Muscle of leg (tissue), 11 donors: ENCODE measurements around the gene GALNTL6. TPM values are rescaled to one million over a fixed set of nuclear protein-coding genes. Genes with fewer than 3 reads are reported as not detected.
"Not testable (repeated sequence)": the region's sequence is repeated elsewhere in the genome, so short reads cannot be mapped to it uniquely, and the experiment has no call there.

Experiments used
- DNase-seq: peaks from one replicate; pipeline ENCODE4 v3.0.0; 2013
- H3K27ac ChIP-seq: one replicate; pipeline ENCODE4 v1.5.1; 2013; ENCODE audit warnings: mild to moderate bottlenecking, low read length, control low read depth
- H3K27me3 ChIP-seq: one replicate; pipeline ENCODE4 v1.6.1; 2013; ENCODE audit warnings: low read length; ENCODE audit not compliant: control insufficient read depth, insufficient read depth
- H3K36me3 ChIP-seq: one replicate; pipeline ENCODE4 v1.6.1; 2013; ENCODE audit warnings: low read length; ENCODE audit not compliant: control insufficient read depth, insufficient read depth
- H3K4me1 ChIP-seq: one replicate; pipeline ENCODE4 v1.6.1; 2013; ENCODE audit warnings: low read length; ENCODE audit not compliant: control insufficient read depth, insufficient read depth
- H3K4me3 ChIP-seq: one replicate; pipeline ENCODE4 v1.5.1; 2013; ENCODE audit warnings: low read length, control low read depth
- H3K9me3 ChIP-seq: replicated peaks from 2 replicates; pipeline ENCODE4 v1.6.1; 2013; ENCODE audit warnings: low read depth, low read length; ENCODE audit not compliant: control insufficient read depth
- WGBS: methylation state at CpG from one replicate; pipeline ENCODE4 v1.1.5; 2013; ENCODE audit warnings: missing lambda C conversion rate; ENCODE audit not compliant: insufficient coverage; 5-methylcytosine and 5-hydroxymethylcytosine counted together
- polyA plus RNA-seq, 8 donors: library from polyadenylated mRNA; unstranded; fragments of 120-200 nt; gene quantifications; one replicate each; pipeline versions ENCODE4 v1.2.1 to v1.2.3, GENCODE V29; 2013; ENCODE audit warnings: inconsistent platforms in 1 of 8, low replicate concordance in 1 of 8; ENCODE audit not compliant: insufficient read length in 8 of 8, insufficient read depth in 1 of 8
- total RNA-seq: library from RNA; stranded (reverse); fragments of 120-200 nt; gene quantifications from one replicate; pipeline ENCODE4 v1.2.4, GENCODE V29; 2013

The GALNTL6 gene
- total and polyA plus RNA-seq, 9 donors: 0.26 to 0.95 (median 0.53) TPM

DNA sequence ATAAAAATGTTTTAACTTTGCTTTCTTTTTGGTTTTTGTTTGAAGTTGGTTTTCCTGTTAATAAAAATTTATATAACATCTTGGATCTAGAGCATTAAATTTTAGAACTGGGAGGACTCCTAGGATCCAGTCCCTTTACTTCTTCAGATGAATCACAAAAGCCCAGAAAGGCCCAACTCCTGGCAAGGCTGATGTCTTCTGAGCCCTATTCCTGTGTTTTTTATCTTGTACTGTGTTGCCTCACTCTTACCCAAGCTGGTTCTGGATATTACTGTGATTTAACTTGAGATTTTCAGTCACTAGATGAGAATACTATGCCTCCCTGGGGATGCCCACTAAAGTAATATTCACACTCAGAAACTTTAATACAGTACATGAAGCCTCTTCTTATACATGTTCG is 1228.3 kb downstream of the GALNTL6 start:
- no CpG with 5 or more reads among the region's 1 CpG for WGBS
- H3K27ac ChIP-seq: no peak overlapping the region
- H3K4me1 ChIP-seq: peaks cover 12% of the 10 kb centered on the region
- H3K36me3 ChIP-seq: no peaks in the 10 kb centered on the region
- no peaks in the 10 kb centered on the region for H3K9me3 ChIP-seq
- no peak for DNase-seq
- no peak overlapping the region for H3K4me3 ChIP-seq
- H3K27me3 ChIP-seq: no peaks in the 10 kb centered on the region

DNA sequence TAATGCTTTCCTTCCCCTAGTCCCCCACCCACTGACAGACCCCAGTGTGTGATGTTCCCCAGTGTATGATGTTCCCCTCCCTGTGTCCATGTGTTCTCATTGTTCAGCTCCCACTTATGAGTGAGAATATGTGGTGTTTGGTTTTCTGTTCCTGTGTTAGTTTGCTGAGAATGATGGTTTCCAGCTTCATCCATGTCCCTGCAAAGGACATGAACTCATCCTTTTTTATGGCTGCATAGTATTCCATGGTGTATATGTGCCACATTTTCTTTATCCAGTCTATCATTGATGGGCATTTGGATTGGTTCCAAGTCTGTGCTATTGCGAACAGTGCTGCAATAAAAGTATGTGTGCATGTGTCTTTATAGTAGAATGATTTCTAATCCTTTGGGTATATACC is 1228.9 kb downstream of the GALNTL6 start:
- no CpG with 5 or more reads among the region's 1 CpG for WGBS
- H3K4me3 ChIP-seq, H3K36me3 ChIP-seq, H3K9me3 ChIP-seq, H3K27ac ChIP-seq, DNase-seq, H3K27me3 ChIP-seq: not testable (repeated sequence)
- H3K4me1 ChIP-seq: peaks cover 18% of the 10 kb centered on the region

DNA sequence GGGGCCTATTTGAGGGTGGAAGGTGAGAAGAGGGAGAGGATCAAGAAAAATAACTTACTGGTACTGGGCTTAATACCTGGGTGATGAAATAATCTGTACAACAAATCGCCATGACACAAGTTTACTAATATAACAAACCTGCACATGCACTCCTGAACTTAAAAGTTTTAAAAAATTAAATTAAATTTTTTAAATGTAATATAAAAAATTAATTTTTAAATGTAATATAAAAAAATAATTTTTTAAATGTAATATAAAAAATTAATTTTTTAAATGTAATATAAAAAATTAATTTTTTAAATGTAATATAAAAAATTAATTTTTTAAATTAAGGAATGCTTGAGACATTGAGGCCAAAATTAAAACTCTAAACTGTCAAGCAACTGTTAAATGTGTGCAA is 1231.1 kb downstream of the GALNTL6 start:
- no peaks in the 10 kb centered on the region for H3K36me3 ChIP-seq
- no peak overlapping the region for H3K4me3 ChIP-seq
- no peaks in the 10 kb centered on the region for H3K9me3 ChIP-seq
- DNase-seq: no peak
- no peaks in the 10 kb centered on the region for H3K27me3 ChIP-seq
- peaks cover 15% of the 10 kb centered on the region for H3K4me1 ChIP-seq
- no peak overlapping the region for H3K27ac ChIP-seq
- no CpG with 5 or more reads among the region's 1 CpG for WGBS

DNA sequence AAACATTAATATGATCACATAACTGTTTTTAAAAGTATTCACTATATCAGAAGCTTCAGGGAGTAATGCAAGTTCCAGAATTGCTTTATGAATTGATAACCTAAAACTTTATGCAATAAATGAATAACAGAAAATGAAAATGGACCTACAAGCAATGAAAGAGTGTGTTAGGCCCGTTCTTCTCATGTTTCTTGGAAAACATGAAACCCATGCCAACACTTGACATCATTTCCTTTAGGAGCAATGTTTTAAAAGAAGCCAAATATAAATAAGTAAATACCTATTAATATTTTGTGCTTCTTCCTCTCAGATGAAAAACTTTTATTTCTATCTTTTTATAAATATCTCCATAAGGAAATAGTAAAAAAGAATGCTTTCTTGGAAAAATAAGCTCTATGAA is 1232.4 kb downstream of the GALNTL6 start:
- no peak overlapping the region for H3K27ac ChIP-seq
- no peaks in the 10 kb centered on the region for H3K9me3 ChIP-seq
- WGBS: no CpG with 5 or more reads among the region's 1 CpG
- H3K27me3 ChIP-seq: no peaks in the 10 kb centered on the region
- no peak overlapping the region for H3K4me3 ChIP-seq
- DNase-seq: peak; percentile 87
- peaks cover 8% of the 10 kb centered on the region for H3K4me1 ChIP-seq
- H3K36me3 ChIP-seq: no peaks in the 10 kb centered on the region

DNA sequence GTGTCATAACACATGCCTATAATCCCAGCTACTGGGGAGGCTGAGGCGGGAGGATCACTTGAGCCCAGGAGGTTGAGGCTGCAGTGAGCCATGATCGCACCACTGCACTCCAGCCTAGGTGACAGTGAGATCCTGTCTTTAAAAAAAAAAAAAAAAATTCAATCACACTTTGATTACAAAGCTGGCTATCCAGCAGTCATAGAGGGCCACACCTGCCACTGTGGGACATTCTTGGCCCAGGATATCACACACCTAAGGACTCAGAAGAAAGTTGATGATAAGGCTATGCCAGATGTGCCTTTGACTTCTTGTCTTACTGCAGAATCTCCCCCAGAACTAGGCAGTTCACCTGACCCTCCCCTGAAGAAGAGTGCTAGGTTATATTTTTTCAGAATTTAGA is 1232.9 kb downstream of the GALNTL6 start:
- Histone ChIP-seq H3K4me3 (no peak overlapping the region), H3K36me3 (no peaks in the 10 kb centered on the region), H3K4me1 (peaks cover 9% of the 10 kb centered on the region), H3K27me3 (no peaks in the 10 kb centered on the region), H3K27ac (peak overlapping the region; percentile 3), H3K9me3 (no peaks in the 10 kb centered on the region)
- no peak for DNase-seq
- WGBS: no CpG with 5 or more reads among the region's 2 CpGs

DNA sequence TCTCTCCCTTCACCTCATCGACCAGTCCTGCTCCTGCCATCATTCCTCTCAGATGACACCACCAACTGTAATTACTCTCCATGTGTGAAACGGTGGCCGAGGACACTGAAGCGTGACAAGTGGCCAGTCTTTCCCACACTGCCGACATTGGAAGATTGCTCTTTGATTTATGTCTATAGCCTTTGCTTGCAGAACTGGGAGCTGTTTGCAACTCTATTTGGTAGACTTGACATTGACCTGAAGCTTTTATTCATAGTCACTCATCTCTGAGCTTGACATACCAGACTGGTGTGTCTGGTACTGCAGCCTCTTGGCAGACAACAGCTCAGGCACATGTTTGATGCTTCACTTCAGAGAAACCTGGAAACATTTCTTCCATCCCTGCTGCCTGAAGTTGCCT is 1233.6 kb downstream of the GALNTL6 start:
- Histone ChIP-seq H3K4me1 (peaks cover 12% of the 10 kb centered on the region), H3K4me3 (no peak overlapping the region), H3K27ac (no peak overlapping the region), H3K9me3 (no peaks in the 10 kb centered on the region), H3K27me3 (no peaks in the 10 kb centered on the region), H3K36me3 (no peaks in the 10 kb centered on the region)
- 52% methylated on average over 4 of the region's 5 CpGs for WGBS
- peak; percentile 40 for DNase-seq

DNA sequence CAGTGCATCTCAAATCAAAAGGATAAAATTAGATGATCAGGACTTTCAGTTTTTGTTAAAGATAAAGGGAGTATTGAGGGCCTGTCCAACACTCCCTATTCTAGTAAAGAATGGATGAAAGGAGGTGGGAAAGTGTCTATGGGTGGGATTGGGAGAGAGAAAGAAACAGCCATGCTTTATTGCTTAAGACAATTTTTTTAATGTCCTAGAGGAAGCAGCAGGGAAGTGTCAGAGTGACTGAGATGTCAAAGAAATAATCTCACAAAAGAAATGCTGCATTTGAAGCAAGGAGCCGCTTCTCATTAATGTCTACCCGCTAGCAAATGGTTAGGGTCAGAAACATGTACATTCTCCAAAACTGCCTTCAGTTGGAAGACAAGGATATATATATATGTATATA is 1238.0 kb downstream of the GALNTL6 start:
- WGBS: no CpG with 5 or more reads among the region's 2 CpGs
- no peak overlapping the region for H3K4me3 ChIP-seq
- H3K27me3 ChIP-seq: no peaks in the 10 kb centered on the region
- H3K36me3 ChIP-seq: no peaks in the 10 kb centered on the region
- DNase-seq: no peak
- H3K27ac ChIP-seq: peak overlapping the region; percentile 30
- H3K9me3 ChIP-seq: no peaks in the 10 kb centered on the region
- H3K4me1 ChIP-seq: peaks cover 12% of the 10 kb centered on the region

DNA sequence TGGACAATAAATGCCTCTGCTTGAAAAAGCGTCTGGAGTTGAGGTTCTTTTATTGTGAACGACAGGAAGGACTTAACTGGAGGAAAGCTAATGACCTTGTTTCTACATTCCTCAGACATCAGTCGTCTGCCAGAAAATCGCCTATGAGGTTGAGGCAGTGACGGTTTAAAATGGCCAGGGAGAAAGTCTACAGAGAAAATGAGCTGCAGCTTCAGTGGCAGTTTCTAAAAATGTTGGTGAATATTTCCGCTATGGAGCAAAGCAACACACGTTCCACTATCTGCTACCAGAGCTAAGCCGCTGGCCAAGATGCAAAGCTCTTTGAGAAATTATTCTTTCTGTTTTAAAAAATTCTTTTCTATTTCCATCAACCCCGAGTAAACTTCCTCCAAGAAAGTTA is 1238.5 kb downstream of the GALNTL6 start:
- peak overlapping the region; percentile 45 for H3K27ac ChIP-seq
- H3K4me3 ChIP-seq: no peak overlapping the region
- no peaks in the 10 kb centered on the region for H3K27me3 ChIP-seq
- no peaks in the 10 kb centered on the region for H3K9me3 ChIP-seq
- H3K4me1 ChIP-seq: peaks cover 12% of the 10 kb centered on the region
- whole genome bisulfite sequencing: 0% methylated on average over 1 of the region's 9 CpGs
- peak; percentile 62 for DNase-seq
- H3K36me3 ChIP-seq: no peaks in the 10 kb centered on the region

DNA sequence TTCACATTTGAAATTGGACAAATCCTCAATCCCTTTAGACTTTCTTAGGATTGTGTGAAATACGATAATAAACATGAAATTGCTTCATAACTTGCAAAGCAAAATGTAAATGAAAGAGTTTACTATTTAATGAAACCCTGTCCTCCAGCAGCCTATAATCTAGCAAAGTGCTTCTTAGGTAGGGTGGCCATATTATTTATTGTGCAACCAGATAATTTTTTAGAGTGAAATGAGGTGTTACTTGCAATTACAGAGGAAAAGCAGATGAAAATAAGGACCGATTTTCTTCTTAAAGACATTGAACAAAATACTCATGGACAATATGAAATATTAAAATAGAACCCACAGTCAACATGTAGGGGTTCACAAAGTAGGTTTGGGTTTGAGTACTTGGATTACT is 1239.2 kb downstream of the GALNTL6 start:
- H3K36me3 ChIP-seq: no peaks in the 10 kb centered on the region
- no peaks in the 10 kb centered on the region for H3K9me3 ChIP-seq
- DNase-seq: no peak
- no peaks in the 10 kb centered on the region for H3K27me3 ChIP-seq
- H3K4me1 ChIP-seq: peaks cover 9% of the 10 kb centered on the region
- peak overlapping the region; percentile 45 for H3K27ac ChIP-seq
- no CpG with 5 or more reads among the region's 2 CpGs for WGBS
- no peak overlapping the region for H3K4me3 ChIP-seq

DNA sequence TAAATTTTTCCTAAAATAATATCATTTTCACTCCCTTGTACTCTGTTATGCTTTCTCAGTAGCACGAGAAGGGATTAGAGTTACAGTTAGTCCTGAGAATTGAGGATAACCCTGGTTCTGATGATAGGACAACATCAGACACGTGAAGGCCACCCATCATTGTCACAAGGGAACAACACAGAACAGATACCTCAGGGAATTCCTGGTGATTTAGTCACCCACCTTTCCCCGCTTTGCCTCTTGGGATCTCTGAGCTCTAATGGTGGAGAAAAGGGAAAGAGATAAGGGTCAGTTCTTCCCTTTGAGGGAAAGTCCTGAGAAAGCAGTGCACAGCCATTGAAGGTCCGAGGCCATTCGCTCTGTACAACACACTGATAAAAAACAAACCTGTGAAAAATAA is 1243.1 kb downstream of the GALNTL6 start:
- no CpG with 5 or more reads among the region's 5 CpGs for WGBS
- Histone ChIP-seq H3K27me3 (no peaks in the 10 kb centered on the region), H3K4me3 (no peak overlapping the region), H3K9me3 (no peaks in the 10 kb centered on the region), H3K36me3 (no peaks in the 10 kb centered on the region), H3K4me1 (peaks cover 10% of the 10 kb centered on the region), H3K27ac (no peak overlapping the region)
- no peak for DNase-seq

DNA sequence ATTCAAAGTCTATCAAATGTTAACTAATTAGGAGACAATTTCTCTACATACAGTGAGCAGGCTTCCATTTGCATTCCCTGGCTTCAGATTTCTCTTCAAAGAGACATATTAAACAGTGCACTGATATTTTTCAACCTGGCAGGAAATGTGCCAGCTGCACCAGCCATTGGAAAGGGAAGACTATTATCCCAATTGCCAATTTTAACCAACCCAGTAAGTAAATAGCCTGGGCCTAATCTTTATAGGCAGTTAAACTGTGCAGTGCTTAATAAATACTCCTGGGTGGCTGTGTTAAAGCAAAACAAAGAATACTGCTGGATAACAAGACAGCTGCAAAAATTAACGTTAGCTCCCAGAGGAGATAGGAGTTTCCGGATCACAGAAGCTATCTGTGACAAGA is 1243.5 kb downstream of the GALNTL6 start:
- H3K27me3 ChIP-seq: no peaks in the 10 kb centered on the region
- no peak for DNase-seq
- H3K4me1 ChIP-seq: peaks cover 8% of the 10 kb centered on the region
- no peak overlapping the region for H3K4me3 ChIP-seq
- WGBS: no CpG with 5 or more reads among the region's 2 CpGs
- H3K27ac ChIP-seq: no peak overlapping the region
- no peaks in the 10 kb centered on the region for H3K36me3 ChIP-seq
- H3K9me3 ChIP-seq: no peaks in the 10 kb centered on the region
